Endodermal cell (in vitro differentiated cells): Measurements from ENCODE around the gene CDC42BPB. TPM values are rescaled to one million over a fixed set of nuclear protein-coding genes. Genes with fewer than 3 reads are reported as not detected.

Source experiments
- DNase-seq: peaks from one replicate; pipeline ENCODE4 v3.0.0-alpha.2; 2017
- H3K27ac ChIP-seq: 2 replicates; pipeline ENCODE4 v1.5.1; 2013; ENCODE audit warnings: mild to moderate bottlenecking, low read depth, low read length, moderate library complexity
- H3K27me3 ChIP-seq: 2 replicates; pipeline ENCODE4 v1.6.1; 2013; ENCODE audit warnings: mild to moderate bottlenecking, low read length, moderate library complexity; ENCODE audit not compliant: insufficient read depth, control insufficient read depth, poor library complexity, severe bottlenecking
- H3K36me3 ChIP-seq: 2 replicates; pipeline ENCODE4 v1.7.0; 2013; ENCODE audit warnings: mild to moderate bottlenecking, low read length, moderate library complexity; ENCODE audit not compliant: control insufficient read depth, insufficient read depth
- H3K4me1 ChIP-seq: one replicate; pipeline ENCODE4 v1.7.0; 2013; ENCODE audit warnings: low read length; ENCODE audit not compliant: control insufficient read depth, insufficient read depth
- H3K4me3 ChIP-seq: 2 replicates; pipeline ENCODE4 v1.5.1; 2013; ENCODE audit warnings: mild to moderate bottlenecking, low read length, moderate library complexity
- H3K9ac ChIP-seq: 2 replicates; pipeline ENCODE4 v1.6.1; 2013; ENCODE audit warnings: mild to moderate bottlenecking, low read length, moderate library complexity; ENCODE audit not compliant: poor library complexity, severe bottlenecking; ENCODE audit errors: extremely low read depth
- H3K9me3 ChIP-seq: 2 replicates; pipeline ENCODE4 v1.6.1; 2013; ENCODE audit warnings: mild to moderate bottlenecking, low read length, moderate library complexity; ENCODE audit not compliant: control insufficient read depth
- H3K27ac Mint-ChIP-seq: 2 replicates; pipeline ENCODE4 v1.8.0; 2020; ENCODE audit warnings: mixed read lengths
- H3K27me3 Mint-ChIP-seq: 2 replicates; pipeline ENCODE4 v1.8.0; 2021; ENCODE audit warnings: mild to moderate bottlenecking, mixed read lengths; ENCODE audit not compliant: insufficient read depth
- H3K36me3 Mint-ChIP-seq: 2 replicates; pipeline ENCODE4 v1.8.0; 2020; ENCODE audit warnings: low read depth, mixed read lengths
- H3K4me1 Mint-ChIP-seq: 2 replicates; pipeline ENCODE4 v1.8.0; 2020; ENCODE audit warnings: mixed read lengths
- H3K4me3 Mint-ChIP-seq: 2 replicates; pipeline ENCODE4 v1.8.0; 2020; ENCODE audit warnings: mild to moderate bottlenecking, moderate library complexity, mixed read lengths
- H3K9me3 Mint-ChIP-seq: 2 replicates; pipeline ENCODE4 v1.8.0; 2020; ENCODE audit warnings: mild to moderate bottlenecking, mixed read lengths
- WGBS, 2 experiments: methylation state at CpG; one replicate each; pipeline versions ENCODE4 v1.1.5 to v1.1.7; 2013; ENCODE audit warnings: missing lambda C conversion rate in 2 of 2, mixed read lengths in 1 of 2; ENCODE audit not compliant: insufficient coverage in 1 of 2, insufficient read length in 1 of 2; 5-methylcytosine and 5-hydroxymethylcytosine counted together
- total RNA-seq, 2 donors: library from RNA; stranded (reverse); fragmentation: NEBNext Ultra II Directional in 1 of 2; extraction: Animal tissue kit (Norgen Biotek cat#: 25700) in 1 of 2; gene quantifications; 2 replicates in 1 of 2; 3 replicates in 1 of 2; pipeline ENCODE4 v1.2.1, GENCODE V29; 2021
- TF ChIP-seq, protein P1 (sequence below): fragments of 200-600 bp; sonication (generic); conservative IDR thresholded peaks from 2 replicates; pipeline ENCODE4 v1.5.0; 2021; ENCODE audit warnings: antibody characterized with exemption, mild to moderate bottlenecking

CDC42BPB gene
- total RNA-seq, 2 donors from 2014 or later: 120 to 123 TPM

- 93 to 95% methylated on average over 15 to 19 of the region's 19 CpGs for WGBS, 2 experiments
- H3K4me1 ChIP-seq: no peaks in the 10 kb centered on the region
- no peak overlapping the region for H3K4me3 Mint-ChIP-seq
- peaks cover 17% of the 10 kb centered on the region for H3K36me3 Mint-ChIP-seq
- peaks cover 11% of the 10 kb centered on the region for H3K9me3 Mint-ChIP-seq
- H3K27ac Mint-ChIP-seq: no peak overlapping the region
- no peaks in the 10 kb centered on the region for H3K27me3 ChIP-seq
- no peaks in the 10 kb centered on the region for H3K4me1 Mint-ChIP-seq
- H3K4me3 ChIP-seq: no peak overlapping the region
- DNase-seq: no peak
- peaks cover 9% of the 10 kb centered on the region for H3K36me3 ChIP-seq
- no peak overlapping the region for H3K27ac ChIP-seq
- no peaks in the 10 kb centered on the region for H3K27me3 Mint-ChIP-seq
- no peak overlapping the region for H3K9ac ChIP-seq
- TF ChIP-seq, protein P1, sequence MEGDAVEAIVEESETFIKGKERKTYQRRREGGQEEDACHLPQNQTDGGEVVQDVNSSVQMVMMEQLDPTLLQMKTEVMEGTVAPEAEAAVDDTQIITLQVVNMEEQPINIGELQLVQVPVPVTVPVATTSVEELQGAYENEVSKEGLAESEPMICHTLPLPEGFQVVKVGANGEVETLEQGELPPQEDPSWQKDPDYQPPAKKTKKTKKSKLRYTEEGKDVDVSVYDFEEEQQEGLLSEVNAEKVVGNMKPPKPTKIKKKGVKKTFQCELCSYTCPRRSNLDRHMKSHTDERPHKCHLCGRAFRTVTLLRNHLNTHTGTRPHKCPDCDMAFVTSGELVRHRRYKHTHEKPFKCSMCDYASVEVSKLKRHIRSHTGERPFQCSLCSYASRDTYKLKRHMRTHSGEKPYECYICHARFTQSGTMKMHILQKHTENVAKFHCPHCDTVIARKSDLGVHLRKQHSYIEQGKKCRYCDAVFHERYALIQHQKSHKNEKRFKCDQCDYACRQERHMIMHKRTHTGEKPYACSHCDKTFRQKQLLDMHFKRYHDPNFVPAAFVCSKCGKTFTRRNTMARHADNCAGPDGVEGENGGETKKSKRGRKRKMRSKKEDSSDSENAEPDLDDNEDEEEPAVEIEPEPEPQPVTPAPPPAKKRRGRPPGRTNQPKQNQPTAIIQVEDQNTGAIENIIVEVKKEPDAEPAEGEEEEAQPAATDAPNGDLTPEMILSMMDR: no peak
- peaks cover 9% of the 10 kb centered on the region for H3K9me3 ChIP-seq
Observed at GRCh38 chr14:102911541-102911951, 145.8 kb downstream of the CDC42BPB start.

- Mint-ChIP-seq H3K4me1 (no peaks in the 10 kb centered on the region), H3K36me3 (peaks cover 28% of the 10 kb centered on the region), H3K27me3 (no peaks in the 10 kb centered on the region), H3K27ac (no peak overlapping the region), H3K9me3 (peaks cover 22% of the 10 kb centered on the region), H3K4me3 (no peak overlapping the region)
- DNase-seq: no peak
- TF ChIP-seq, protein P1: no peak
- H3K4me1 ChIP-seq: no peaks in the 10 kb centered on the region
- WGBS, 2 experiments: 94 to 97% methylated on average over 14 to 21 of the region's 21 CpGs
- no peak overlapping the region for H3K4me3 ChIP-seq
- no peaks in the 10 kb centered on the region for H3K27me3 ChIP-seq
- H3K9ac ChIP-seq: no peak overlapping the region
- peaks cover 20% of the 10 kb centered on the region for H3K36me3 ChIP-seq
- no peak overlapping the region for H3K27ac ChIP-seq
- H3K9me3 ChIP-seq: peaks cover 19% of the 10 kb centered on the region
Observed at GRCh38 chr14:102910442-102910841, 146.9 kb downstream of the CDC42BPB start.

GRCh38 chr14:102909911-102910310, 147.4 kb downstream of the CDC42BPB start:
- Histone ChIP-seq H3K27ac (no peak overlapping the region), H3K4me1 (no peaks in the 10 kb centered on the region), H3K4me3 (no peak overlapping the region), H3K9me3 (peaks cover 22% of the 10 kb centered on the region), H3K36me3 (peaks cover 24% of the 10 kb centered on the region), H3K9ac (no peak overlapping the region), H3K27me3 (no peaks in the 10 kb centered on the region)
- H3K36me3 Mint-ChIP-seq: peaks cover 33% of the 10 kb centered on the region
- no peaks in the 10 kb centered on the region for H3K4me1 Mint-ChIP-seq
- TF ChIP-seq, protein P1: no peak
- no peak overlapping the region for H3K4me3 Mint-ChIP-seq
- no peaks in the 10 kb centered on the region for H3K27me3 Mint-ChIP-seq
- no peak for DNase-seq
- H3K9me3 Mint-ChIP-seq: peaks cover 27% of the 10 kb centered on the region
- WGBS, 2 experiments: 91 to 100% methylated on average over 1 to 10 of the region's 10 CpGs
- no peak overlapping the region for H3K27ac Mint-ChIP-seq
